Activated T-cell treated with anti-CD3 and anti-CD28 coated beads for 24 hours (primary cell): Measurements from ENCODE around the gene ACOX3.

ENCODE experiments used
- DNase-seq: peaks from one replicate; pipeline ENCODE4 v3.0.0-alpha.2; 2020; ENCODE audit warnings: low read depth

Gene ACOX3

DNA sequence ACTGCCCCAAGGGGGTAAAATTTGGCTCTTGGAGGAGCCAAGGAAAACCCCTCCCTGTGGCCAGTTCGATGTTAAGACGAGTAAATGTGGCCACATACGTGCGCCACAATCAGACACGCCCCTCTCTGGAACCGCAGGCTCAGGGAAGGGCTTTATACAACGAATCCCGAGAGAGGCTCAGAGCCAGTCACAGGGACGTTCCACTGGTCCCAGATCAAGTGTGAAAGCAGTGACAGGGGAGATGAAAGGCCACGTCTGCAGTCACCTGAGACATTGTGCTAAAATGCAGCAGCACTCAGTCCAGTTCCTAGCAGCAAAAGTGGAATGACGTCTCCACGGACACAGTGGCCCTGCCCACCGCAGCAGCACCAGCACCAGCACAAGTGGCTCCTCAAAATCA, 68.0 kb downstream of the ACOX3 start:
- no peak for DNase-seq

DNA sequence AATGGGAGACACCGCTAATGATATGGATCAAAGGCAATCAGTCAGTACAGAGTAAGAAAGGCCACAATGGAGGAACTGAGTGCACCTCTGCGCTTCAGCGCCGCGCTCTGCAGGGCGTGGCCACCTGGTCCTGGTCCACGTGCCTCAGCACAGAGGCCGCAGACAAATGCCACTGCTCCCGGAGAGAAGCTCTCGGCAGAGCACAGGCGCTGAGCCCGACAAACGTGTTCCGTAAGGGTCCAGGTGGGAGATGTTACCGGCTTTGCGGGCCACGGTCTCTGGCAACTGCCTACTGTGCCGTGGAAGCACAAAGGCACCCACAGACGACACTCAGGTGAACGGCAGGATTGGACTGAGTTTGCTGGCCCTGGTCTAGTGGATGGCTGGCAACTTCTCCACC, 68.9 kb downstream of the ACOX3 start:
- no peak for DNase-seq

DNA sequence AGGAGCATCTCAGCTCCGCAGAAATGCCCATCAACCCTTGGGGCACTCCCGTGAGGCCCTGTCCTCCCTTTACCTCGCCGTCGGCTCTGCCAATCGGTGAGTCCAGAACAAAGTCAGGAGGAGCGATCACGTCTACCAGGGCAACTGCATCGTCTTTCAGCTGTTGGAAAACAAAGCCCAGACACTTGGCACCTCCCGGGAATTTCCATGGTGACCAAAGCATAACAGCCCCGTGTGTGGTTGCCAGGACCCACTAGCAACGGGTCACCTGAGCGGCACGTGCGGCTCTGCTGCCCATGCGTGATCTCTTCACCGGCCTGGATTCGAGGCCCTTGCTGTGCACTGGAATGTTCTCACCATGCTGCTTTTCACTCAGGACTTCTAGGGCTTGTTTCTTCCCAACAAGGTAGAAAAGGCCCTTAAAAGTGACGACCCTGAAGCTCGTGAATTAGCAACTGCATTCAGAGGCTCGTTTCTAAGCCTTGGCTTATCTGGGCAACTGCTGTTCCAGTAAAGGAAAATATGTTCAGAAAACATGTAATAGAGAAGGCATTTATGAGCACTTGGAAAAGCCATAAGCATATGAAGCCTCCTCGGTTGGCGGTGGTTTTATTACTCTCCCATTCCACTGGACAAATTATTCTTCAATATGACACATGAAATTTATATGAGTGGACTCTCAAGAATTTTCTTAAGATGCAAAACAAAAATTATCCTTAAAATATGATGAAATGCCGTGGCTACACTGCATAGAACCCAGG, 69.5 kb downstream of the ACOX3 start:
- no peak for DNase-seq

DNA sequence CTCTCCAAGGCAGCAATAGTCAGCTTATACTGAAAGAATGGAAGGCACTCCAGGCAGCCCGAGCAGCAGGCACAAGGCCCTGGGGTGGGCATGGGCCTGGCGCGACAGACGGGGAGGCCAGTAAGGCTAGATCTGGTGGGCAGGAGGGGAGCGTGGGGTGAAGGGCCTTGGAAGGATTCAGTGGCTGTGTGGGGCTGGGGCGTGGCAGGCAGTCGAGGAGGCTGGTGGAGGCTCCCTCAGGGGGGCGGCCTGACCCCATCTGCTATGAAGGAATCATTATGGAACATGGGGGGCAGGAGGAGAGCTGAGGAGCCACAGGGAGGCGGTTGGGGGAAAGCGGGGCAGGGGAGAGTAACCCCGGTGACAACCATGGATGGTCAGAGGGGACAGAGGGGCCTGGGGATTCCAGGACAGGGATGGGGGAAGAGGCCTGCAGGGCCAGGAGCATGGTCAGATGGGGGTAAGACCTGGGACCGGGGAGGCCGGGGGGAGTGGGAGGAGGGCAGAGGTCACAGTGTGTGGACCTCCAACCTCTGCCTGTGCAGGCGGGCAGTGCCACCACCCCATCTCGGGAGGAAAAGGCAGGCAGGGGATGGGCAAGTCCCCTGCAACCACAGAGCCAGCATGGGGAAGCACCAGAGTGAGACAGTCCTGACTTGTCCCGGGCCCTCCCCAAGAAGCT, 70.3 kb downstream of the ACOX3 start:
- DNase-seq = no peak

DNA sequence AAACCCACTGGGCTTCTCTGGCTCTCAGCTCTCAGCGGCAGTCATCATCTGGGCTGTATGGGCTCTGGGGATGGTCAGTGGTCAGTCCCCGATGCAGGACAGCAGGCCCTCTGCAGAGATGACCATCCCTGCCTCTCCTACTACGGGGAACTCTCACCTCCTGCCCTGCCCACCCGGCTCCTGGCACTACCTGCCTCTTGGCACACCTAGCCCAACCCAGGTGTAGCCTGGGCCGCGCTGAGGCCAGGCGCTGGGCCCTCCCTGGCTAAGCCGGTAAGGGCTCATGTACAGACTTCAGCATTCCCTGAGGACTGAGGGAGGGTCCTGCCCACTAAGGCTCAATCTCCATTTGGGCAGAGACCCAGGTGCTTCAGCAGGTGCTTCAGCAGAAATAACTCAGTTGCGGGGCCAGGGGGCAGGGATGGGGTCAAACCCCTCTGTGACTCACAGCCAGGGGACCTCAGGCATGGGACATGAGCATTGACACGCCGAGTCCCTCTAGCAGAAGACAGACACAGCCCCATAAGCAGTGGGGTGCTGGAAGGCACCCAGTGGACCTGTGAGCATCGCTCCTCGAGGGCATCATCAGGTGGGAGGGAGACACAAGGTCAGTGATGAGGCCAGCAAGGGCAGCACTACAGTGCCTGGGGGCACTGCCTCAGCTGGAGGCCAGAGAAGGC, 71.0 kb downstream of the ACOX3 start:
- DNase-seq = no peak

DNA sequence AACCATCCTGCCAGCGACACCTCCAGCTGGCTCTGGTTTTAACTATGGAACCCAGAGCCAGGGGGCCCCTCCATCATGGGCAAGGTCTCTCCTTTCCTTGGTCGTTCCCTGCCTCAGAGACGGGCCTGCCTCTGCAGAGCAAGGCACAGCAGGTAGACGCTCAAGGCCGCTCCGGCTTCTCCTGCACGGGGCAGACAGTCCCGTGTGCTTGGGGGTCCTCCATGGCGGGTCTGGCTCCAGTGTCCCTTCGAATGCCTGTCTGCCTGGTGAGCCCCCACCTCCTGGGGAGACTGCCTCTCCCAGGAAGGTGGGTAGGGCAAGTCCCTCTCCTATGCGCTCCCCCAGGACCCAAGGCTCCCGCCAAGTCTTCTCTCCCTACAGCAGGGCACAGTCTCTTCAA, 71.5 kb downstream of the ACOX3 start:
- no peak for DNase-seq

DNA sequence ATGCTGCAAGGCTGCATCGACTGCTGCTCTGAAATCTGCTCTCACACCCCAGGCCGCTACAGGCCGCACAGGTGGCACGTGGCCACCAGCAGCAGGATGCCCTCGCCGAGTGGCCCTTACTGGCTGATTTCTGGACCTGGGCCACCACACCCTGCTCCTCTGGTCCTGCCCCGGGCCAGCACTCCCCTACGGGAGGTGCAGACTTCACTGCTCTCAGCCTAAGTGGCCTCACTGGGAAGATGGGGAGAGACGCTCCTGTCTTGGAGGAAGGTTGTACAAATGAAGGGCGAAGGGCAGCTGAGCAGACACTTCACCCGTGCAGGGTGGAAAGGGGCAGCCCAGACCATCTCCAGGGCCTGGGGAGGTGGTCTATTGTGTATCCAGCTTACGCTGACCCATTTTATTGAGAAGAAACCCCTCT, 72.5 kb downstream of the ACOX3 start:
- DNase-seq = no peak

DNA sequence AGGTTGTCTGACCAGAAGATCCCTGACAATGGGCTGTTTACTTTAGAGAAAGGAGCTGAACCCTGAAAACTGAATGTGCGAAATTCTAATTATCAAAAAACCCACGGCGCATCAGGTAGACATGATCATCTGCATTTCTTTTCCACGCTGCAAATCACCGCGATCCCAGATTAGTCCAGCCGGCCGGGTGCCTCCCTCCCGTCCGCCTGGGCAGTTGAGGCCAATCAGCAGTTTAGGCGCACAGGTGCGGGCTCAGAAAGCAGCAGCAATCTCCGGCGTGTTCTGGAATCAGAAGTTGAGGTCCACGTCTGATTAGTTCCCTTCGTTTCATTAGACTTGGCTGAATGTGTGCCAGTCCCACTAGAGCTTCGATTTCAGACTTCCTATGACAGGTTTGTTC, 73.9 kb downstream of the ACOX3 start:
- DNase-seq = no peak

DNA sequence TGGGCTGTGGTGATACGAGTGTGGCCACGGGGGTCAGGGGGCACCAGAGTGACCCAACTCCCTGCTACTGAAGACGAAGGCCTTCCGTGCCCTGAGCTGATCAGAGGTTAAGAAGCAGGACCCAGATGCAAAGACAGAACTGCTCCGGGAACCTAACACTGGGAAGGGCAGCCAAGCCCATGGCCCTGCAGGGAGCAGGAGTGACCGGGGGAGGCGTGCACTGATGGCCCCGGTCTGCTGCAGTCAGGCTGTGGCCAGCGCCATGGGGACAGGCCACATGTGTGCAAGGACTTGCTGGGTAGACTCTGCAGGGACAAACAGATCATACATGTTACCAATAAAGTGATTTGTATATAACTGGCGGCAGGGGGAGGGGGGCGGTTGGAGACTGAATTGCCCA, 74.6 kb downstream of the ACOX3 start:
- DNase-seq = no peak

DNA sequence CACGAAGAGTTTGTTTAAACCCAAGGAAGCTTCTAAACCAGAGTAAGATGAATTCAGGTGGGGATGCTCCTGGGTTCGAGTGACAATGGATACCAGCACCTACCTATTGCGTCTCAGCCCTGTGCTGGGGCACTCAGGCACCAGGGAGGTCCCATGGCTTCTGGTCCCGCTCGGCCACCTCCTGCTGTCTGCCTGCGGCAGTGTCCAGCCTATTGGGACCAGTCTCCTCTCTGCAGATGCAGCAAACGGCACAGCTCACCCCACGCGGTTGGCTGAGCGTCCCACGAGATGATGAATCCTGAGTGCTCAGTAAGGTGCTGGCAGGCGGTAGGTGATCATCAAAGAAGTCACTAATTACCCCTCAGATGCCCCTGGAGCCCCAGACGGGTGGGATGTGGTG, 75.2 kb downstream of the ACOX3 start:
- no peak for DNase-seq

DNA sequence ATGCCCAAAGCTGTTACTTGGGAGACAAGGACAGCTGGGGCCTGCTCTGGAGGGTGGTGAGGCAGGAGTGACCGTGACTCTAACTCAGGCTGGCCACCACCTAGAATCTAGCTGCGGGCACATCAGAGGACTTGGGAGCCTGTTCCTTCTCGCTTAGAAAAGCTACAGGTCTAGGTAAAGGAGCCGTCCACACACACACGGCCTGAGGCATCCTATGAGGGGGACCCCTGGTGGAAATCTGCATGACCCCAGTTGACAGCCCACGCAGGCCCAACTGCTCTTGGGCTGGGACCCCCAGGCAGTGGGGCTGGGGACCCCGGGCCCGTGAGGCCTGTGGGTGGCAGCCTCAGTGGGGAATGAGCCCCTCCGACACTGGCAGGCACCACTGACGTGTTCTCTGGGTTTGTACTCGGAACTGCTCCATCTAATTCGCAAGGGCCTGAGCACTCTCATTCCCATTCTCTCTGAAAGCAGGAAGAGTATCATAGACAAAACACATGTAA, 75.6 kb downstream of the ACOX3 start:
- no peak for DNase-seq

DNA sequence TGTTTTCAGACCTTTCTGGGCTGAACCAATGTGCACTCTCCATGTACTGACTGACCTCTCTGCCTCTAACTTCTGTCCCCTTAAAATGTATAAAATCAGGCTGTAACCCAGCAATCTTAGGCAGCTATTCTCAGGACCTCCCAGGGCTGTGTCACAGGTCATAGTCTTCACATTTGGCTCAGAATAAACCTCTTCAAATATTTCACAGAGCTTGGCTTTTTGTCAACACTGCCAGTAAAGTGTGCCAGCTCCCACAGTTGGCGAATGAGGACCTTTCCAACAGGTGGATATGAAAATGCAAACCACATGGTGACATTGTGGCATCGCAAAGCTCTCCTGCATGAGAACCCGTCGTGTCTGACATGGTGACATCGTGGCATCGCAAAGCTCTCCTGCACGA, 76.4 kb downstream of the ACOX3 start:
- no peak for DNase-seq

DNA sequence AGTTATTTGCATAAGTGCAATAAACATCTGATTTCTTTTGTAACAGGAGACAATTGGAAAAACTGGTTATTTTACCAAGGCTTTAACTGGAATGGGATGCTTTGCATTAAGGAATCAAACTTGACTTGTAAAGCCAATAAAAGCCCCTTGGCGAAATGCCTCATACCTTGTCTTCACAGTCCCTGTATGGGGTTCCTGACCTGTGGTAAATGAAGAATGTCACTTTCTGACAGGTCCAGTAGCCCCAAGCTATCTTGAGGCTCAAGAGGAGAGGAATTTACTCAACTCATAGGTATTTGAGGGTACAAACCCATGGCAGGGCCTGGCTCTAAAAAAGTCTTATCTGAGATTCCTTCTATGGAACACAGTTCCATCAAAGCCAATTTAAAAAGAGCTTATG, 78.0 kb downstream of the ACOX3 start:
- no peak for DNase-seq

DNA sequence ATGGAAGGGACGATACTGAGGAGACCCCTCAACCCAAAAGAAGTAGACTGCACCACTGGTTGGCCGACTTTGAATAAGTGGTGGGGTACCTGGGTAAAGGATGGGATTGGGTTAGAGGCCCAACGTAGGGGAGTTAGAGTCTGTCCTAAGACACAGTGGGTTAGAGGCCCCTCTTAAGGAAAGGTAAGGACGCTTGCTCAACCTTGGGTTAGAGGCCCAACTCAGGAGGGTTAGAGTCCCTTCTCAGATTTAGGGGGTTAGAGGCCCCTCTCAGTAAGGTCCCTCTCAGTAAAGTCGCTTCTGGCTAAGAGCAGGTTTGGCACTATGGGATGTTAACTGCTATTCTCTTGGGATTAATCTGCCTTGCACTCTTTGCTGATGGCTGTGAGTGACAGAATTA, 81.3 kb downstream of the ACOX3 start:
- no peak for DNase-seq

DNA sequence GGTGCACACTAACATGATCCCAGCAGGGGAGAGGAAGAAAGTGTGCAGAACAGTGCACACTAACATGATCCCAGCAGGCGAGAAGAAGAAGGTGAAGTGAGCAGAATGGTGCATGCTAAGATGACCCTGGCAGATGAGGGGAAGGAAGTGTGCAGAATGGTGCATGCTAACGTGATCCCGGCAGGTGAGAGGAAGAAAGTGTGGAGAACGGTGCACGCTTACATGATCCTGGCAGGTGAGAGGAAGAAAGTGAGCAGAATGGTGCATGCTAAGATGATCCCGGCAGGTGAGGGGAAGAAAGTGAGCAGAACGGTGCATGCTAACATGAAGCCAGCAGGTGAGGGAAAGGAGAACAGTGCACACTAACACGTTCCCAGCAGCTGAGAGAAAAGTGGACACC, 83.7 kb downstream of the ACOX3 start:
- DNase-seq = no peak

DNA sequence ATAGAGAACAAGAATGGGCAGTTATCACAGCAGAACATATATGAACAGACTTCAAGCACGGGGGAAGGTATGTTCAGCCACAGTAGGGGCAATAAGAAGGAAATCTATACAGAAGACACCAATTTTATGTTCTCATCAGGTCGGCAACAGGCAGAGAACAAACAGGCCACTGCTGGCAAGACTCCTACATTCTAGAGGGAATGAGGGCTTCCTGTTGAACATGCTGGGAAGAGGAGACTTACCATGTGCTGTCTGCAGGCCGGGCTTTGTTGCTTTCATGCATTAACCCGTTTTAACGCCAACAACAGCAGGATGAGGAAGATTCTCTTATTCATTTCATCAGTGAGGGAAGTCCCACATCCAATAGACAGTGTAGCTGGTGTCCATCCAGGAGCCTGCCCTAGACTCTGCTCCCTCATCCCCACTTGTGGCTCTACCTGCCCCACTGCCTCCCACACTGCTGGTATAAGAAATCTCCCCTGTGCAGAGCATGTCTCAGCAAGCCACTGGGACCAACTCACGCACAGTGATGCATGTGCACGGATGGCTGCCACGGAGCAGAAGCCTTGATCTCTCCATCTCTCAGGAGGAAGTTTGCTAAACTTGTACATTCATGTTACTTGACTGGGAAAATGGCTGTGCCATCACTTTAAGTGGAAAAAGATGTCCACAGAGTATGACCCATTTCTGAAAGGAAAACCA, 84.5 kb downstream of the ACOX3 start:
- DNase-seq = no peak

DNA sequence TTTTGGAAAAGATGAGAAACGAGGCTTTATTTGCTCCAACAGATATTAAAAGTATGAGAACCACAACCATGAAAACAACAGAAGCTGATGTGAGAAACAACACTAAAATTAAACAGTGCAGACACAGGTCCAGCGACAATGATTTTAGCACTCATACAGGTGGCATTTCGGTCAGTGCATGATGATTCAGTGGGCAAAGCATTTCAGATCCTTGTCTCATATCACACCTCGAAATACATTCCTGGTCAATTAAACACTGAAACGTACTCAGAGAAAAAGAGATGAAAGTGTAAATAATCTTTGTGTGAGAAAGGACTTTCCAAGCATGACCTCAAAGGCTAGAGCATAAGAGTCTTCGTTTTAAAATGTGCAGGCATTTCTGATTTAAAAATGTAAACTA, 85.2 kb downstream of the ACOX3 start:
- no peak for DNase-seq

DNA sequence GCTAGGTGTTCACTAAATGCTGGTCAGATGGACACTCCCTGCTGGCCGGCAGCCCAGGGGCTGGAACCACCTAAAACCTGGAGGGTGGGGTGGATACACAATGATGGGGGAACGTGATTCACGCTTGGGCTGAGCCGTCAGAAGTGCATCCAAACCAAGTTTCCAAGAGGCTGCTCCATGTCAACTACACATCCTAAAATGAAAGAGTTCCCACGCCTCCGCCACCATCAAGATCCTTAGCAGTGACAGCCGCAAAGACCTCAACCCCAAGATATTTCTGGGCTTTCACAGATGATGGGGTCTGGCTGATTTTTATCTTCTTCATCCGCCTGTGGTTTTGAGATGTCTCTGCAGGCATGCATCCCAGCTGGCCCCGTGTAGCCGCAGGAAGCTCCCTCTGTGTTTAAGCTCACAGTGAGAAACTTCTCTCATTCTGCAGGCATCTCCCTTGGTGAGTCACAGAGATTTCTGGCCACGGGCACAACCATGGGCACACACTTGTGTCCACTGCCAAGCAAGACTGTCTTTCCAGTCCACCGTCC, 86.5 kb downstream of the ACOX3 start:
- DNase-seq = no peak

DNA sequence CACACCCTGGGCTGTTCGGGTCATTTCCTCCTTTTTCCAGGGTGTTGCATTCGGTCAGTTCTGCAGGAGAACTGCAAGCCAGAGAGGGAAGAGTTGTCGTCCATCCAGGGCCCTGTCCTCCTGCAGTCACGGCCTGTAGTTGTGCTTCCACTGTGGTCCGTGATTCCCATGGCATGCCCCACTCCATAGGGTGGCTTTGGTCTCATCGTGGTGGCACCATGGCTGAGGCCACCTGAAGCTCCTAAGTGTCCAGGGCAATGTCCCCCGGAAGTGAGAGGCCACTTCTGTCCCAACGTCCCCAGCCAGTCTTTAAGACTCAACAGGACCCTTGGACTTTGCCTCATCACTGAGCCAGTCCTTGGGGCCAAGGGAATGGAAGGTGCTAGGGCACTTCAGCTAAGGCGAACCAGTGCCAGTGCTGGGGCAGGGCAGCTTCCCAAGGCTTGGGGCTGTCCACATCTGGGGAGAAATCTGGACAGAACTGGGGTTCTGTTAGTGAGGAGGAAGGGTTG, 87.3 kb downstream of the ACOX3 start:
- no peak for DNase-seq

DNA sequence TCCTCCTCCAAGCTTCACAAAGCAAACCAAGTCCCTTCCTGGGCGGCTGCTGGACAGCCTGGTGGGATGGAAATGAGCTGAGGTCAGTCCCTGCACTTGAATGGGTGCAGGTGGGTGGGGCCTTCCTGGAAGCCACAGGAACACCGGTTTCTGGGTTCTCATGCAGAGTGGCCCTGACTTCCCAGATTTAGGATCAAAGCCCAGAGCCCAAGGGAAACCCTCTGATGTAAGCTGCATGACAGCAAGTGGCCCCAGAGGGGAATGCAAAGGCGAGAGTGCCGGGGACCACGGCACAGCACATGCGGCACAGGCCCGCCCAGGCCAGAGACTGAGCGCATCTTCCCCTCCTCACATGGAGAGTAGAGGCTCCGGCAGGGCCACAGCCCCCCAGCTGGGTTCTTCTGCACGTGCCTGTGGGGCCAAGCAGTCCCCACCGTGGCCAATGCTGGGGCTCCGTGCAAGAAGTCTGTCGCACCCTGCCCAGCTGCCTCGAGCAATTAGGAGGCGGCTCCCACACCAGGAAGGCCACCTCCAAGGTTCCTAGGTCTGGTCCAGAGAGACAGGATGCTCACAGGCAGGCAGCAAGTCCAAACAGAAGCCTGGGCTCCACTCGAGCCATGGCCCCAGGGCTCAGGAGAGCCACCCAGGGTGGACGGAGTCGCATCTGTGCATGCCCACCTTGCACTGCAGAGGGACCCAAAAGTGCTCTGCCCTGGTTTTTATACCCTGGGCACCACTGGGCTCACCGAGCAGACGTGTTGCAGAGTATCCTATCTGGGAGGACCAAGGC, 88.0 kb downstream of the ACOX3 start:
- DNase-seq = no peak

DNA sequence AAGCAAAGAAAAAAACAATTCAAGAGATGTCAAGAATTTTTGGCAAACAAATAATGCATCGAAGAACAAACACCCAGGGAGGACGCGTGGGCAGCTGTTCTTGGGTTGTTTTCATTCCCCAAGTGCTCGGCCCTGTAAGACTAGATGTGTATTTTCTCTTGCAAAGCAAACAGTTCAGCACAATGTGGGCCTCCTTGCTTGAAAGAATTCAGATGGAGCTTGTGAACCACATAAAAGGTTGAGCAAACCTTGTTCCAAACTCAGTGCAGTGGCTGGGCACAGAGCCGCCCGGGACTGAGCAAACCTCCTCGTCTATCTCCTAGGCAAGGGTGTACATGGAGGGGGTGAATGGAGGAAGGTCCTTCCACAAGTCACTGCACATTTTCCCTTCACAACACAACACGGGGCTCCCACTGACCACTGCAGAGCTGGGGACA, 88.6 kb downstream of the ACOX3 start:
- no peak for DNase-seq
